Measurements from ENCODE around the gene TNS4.

TNS4 gene

DNA sequence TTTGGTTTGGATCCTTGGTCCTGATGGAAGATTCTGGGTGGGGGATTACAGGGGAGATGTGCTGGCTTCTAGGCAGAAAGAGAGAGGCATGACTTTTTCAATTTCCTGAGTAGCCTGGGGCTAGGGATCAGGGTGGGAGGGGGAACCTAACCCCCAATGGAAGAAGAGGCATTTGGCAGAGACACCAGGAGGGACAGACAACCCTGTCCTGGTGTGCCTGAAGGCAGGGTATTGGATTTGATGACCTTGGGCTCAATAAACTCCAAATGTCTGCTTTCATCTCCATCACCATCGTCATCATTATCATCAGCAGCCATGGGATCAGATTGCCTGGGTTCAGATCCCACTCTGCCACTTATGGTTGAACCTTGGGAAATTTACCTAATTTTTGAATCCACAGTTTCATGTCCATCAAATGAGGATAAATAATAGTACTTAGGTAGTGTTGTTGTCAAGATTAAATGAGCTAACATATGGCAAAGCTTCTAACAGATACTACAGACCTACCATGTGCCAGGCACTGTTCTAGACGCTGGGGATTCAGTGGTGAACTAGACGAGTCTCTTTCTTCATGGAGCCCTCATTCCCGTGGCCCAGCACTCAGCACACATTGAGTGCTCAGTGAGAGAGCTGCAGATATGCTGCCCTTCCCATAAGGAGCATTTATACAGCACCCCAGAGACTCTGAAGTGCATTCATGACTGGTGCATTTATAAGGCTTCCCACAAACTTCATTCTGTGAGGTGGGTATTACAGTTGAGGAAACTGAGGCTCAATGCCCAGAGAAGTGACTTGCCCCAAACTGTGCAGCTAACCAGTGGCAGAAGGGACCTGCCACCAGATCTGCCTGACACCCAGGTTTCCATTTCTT is 31.4 kb downstream of the TNS4 start:
- in situ Hi-C loops (cut with MboI; ENCODE audit: low sequenced_read_pairs, unreplicated experiment) = no loop called here
- no peak for DNase-seq (ENCODE audit: low spot score)
- TF ChIP-seq, protein P1, sequence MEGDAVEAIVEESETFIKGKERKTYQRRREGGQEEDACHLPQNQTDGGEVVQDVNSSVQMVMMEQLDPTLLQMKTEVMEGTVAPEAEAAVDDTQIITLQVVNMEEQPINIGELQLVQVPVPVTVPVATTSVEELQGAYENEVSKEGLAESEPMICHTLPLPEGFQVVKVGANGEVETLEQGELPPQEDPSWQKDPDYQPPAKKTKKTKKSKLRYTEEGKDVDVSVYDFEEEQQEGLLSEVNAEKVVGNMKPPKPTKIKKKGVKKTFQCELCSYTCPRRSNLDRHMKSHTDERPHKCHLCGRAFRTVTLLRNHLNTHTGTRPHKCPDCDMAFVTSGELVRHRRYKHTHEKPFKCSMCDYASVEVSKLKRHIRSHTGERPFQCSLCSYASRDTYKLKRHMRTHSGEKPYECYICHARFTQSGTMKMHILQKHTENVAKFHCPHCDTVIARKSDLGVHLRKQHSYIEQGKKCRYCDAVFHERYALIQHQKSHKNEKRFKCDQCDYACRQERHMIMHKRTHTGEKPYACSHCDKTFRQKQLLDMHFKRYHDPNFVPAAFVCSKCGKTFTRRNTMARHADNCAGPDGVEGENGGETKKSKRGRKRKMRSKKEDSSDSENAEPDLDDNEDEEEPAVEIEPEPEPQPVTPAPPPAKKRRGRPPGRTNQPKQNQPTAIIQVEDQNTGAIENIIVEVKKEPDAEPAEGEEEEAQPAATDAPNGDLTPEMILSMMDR (IDR thresholded peaks at IDR 0.05; ENCODE audit: borderline replicate concordance, control extremely low read depth, extremely low read depth, insufficient read depth, missing control alignments) = no peak

DNA sequence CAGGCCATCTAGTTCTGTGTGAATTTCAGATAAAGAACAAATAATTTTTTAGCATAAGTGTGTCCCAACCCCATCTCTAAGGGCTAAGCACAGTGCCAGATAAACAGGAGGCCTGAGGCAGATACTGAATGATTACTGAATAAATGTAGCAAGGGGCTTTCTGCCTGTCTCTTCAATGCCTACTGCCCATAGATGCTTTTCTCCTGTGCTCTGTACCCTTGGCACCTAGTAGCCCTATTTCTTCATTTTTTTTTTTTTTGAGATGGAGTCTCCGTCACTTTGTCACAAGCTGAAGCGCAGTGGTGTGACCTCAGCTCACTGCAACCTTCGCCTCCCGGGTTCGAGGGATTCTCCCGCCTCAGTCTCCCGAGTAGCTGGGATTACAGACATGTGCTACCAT is 32.9 kb downstream of the TNS4 start:
- no peak for DNase-seq (ENCODE audit: low spot score)
- TF ChIP-seq, protein P1 (IDR thresholded peaks at IDR 0.05; ENCODE audit: borderline replicate concordance, control extremely low read depth, extremely low read depth, insufficient read depth, missing control alignments) = no peak
- in situ Hi-C loops (cut with MboI; ENCODE audit: low sequenced_read_pairs, unreplicated experiment) = no loop called here

DNA sequence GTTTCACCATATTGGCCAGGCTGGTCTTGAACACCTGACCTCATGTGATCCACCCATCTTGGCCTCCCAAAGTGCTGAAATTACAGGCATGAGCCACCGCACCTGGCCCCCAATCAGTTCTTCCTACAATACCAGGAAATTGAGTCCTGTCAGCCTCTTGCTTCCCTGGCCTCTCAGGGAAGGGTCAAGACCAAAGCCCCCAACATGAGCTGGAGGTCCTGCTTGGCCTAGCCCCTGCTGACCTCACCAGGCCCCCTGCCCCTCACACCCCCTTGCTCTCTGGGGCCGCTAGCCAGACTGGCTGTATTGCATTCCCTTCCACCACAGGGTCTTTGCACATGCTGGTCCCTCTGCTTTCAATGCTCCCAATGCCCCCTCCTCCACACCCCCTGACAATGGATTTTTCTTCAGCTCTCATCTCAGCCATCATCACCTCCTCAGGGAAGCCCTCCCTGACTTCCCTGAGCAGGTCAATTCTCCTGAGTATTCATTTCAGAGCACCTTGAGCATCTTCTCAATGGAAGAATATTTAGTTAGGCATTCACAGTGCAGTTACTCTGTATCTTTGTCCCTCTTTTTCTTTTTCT is 34.0 kb downstream of the TNS4 start:
- DNase-seq (ENCODE audit: low spot score) = no peak
- in situ Hi-C loops (cut with MboI; ENCODE audit: low sequenced_read_pairs, unreplicated experiment) = no loop called here
- TF ChIP-seq, protein P1 (IDR thresholded peaks at IDR 0.05; ENCODE audit: borderline replicate concordance, control extremely low read depth, extremely low read depth, insufficient read depth, missing control alignments) = no peak

DNA sequence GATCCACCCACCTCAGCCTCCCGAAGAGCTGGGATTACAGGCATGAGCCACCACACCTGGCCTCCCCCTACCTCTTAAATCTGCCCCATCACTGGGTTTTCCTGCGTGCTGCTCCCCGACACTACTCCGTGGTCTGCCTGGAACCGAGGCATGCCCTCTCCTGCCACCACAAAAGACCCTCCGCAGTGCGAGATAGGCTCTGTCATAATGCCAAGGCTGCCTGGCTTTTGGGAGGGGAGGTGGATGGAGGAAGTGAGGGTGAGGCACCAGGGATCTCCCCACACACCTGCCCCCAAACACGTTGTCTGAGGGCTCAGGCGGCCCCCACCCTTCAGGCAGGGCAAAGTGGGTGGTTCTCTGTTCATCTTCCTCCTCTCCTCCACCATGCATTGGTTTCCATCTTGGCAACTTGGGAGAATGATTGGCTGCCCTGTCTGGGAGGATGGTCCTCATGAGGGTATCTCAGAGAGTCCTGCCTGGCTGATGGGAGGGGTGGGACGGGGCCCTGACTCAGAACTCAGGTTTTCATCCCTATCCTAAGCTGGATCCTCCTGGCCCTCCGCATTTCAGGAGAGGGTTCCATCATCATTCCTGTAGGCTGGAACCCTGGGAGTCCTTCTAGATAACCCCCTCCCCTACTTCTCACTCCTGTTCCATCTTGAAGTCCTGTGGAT is 35.0 kb downstream of the TNS4 start:
- in situ Hi-C loops (cut with MboI; ENCODE audit: low sequenced_read_pairs, unreplicated experiment) = no loop called here

DNA sequence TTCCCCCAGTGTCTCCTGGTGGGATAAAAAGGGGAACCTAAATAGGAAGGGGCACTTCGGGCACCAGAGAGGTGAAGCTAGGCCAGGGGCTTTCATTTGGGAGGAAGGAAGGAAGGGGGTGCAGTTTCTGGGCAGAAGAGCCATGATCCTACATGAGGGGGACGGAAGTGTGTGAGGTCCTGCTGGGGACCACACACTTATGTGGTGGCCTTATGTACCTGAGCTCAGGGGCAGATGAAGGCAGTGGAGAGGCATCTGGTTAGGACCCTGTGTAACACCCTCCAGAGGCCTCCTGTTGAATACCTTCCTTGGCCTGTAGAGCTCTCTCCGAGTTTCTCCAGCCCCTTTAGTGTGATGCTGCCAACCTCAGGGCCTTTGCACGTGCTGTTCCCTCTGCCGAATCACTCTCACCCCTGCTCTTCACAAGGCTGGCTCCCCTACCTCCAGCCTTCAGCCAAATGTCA is 37.0 kb downstream of the TNS4 start:
- in situ Hi-C loops (cut with MboI; ENCODE audit: low sequenced_read_pairs, unreplicated experiment) = no loop called here
- DNase-seq (ENCODE audit: low spot score) = no peak
- TF ChIP-seq, protein P1 (IDR thresholded peaks at IDR 0.05; ENCODE audit: borderline replicate concordance, control extremely low read depth, extremely low read depth, insufficient read depth, missing control alignments) = no peak

More for the DNA sequence above, 35.0 kb downstream of the TNS4 start:
- TF ChIP-seq, protein P1 (IDR thresholded peaks at IDR 0.05; ENCODE audit: borderline replicate concordance, control extremely low read depth, extremely low read depth, insufficient read depth, missing control alignments) = no peak
- no peak for DNase-seq (ENCODE audit: low spot score)

DNA sequence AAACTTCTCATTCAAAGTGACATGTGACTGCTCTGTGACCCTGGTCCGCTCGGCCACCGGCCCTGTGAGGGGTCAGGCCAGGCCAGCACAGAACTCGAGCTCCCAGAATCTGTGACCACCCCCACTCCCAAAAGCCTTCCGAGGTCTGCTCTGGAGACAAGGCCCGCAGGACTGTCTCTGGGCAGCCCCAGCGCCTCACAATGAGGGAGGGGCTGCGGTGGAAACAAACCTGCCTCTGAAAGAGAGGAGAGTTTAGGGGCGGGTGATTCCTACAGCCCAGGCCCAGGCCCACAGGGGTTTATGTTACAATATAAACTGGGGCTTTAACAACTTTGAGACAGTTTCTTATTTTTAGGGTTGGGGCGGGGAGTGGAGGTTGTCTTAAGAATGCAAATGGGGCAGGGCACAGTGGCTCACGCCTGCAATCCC is 38.3 kb downstream of the TNS4 start:
- in situ Hi-C loops (cut with MboI; ENCODE audit: low sequenced_read_pairs, unreplicated experiment) = no loop called here
- TF ChIP-seq, protein P1 (IDR thresholded peaks at IDR 0.05; ENCODE audit: borderline replicate concordance, control extremely low read depth, extremely low read depth, insufficient read depth, missing control alignments) = no peak
- no peak for DNase-seq (ENCODE audit: low spot score)
